ENCODE results near the gene FSD2. TPM values are rescaled to one million over a fixed set of nuclear protein-coding genes. Genes with fewer than 3 reads are reported as not detected.
A peak's percentile ranks its signal among the peaks of the same experiment; 100 is the strongest.

Gene FSD2
- total RNA-seq, 1 experiment from 2014 or later, result not detected

GRCh38 chr15:82808634-82809041 lies 2.8 kb upstream of the FSD2 start:
- Histone ChIP-seq H3K14ac (ENCODE audit: insufficient read depth, low read length) (no peak overlapping the region), H3K4me1 (ENCODE audit: insufficient read depth, low read length) (no peaks in the 10 kb centered on the region), H2BK20ac (ENCODE audit: low read depth, low read length, poor library complexity, severe bottlenecking) (no peak overlapping the region), H3T11ph (ENCODE audit: low read length) (no peak overlapping the region), H3K23ac (ENCODE audit: insufficient read length, low read depth, low read length) (no peak overlapping the region), H3K79me1 (ENCODE audit: insufficient read depth, low read depth, low read length, poor library complexity, severe bottlenecking) (no peaks in the 10 kb centered on the region), H3K4ac (ENCODE audit: low read depth, low read length) (no peak overlapping the region), H3K9ac (ENCODE audit: extremely low read depth, insufficient read length, low read length) (no peak overlapping the region), H3K56ac (ENCODE audit: insufficient read length, low read depth, low read length) (no peak overlapping the region), H3K27me3 (ENCODE audit: insufficient read depth, low read length) (no peaks in the 10 kb centered on the region), H3K4me2 (ENCODE audit: insufficient read depth, insufficient read length, low read length) (peak overlapping the region; percentile 53), H3K18ac (ENCODE audit: insufficient read length, low read depth, low read length) (no peak overlapping the region), H2BK15ac (ENCODE audit: low read depth, low read length) (no peak overlapping the region), H2BK120ac (ENCODE audit: low read depth, low read length, poor library complexity, severe bottlenecking) (no peak overlapping the region), H3K23me2 (ENCODE audit: insufficient read length, low read depth, low read length, poor library complexity, severe bottlenecking) (peaks cover 6% of the 10 kb centered on the region), H4K8ac (replicated peaks; ENCODE audit: insufficient read length, low read depth, low read length) (no peak overlapping the region), H3K79me2 (ENCODE audit: insufficient read depth, low read length) (no peaks in the 10 kb centered on the region), H2BK12ac (ENCODE audit: insufficient read length, low read depth, low read length) (no peak overlapping the region), H3K9me3 (ENCODE audit: control insufficient read depth, low read depth, low read length) (no peaks in the 10 kb centered on the region), H4K20me1 (ENCODE audit: control insufficient read depth, insufficient read depth, insufficient read length) (no peaks in the 10 kb centered on the region), H2AK5ac (ENCODE audit: insufficient read length, low read length) (no peak overlapping the region), H3K27ac (ENCODE audit: insufficient read length, low read depth, low read length) (no peak overlapping the region), H2AFZ (ENCODE audit: low read length) (no peak overlapping the region), H4K5ac (ENCODE audit: insufficient read length, low read depth, low read length) (no peak overlapping the region), H4K91ac (ENCODE audit: insufficient read length, low read depth, low read length) (no peak overlapping the region), H2BK5ac (ENCODE audit: insufficient read length, low read length) (no peak overlapping the region)
- WGBS (ENCODE audit: extremely low coverage, insufficient read length, low lambda C conversion rate), result no CpG with 5 or more reads among the region's 9 CpGs
- no peak for TF ChIP-seq CTCF (conservative IDR thresholded peaks at IDR 0.05)
- Mint-ChIP-seq H3K27ac (no peak overlapping the region), H3K27me3 (ENCODE audit: low read depth) (peaks cover 7% of the 10 kb centered on the region), H3K9me3 (no peaks in the 10 kb centered on the region), H3K4me1 (peaks cover 10 to 20% of the 10 kb centered on the region in 2 experiments), H3K4me3 (peak overlapping the region in 1 of 2 experiments; percentile 81; a peak in 2 of 5 replicates), H3K36me3 (ENCODE audit: insufficient read depth in 1 of 3, low read depth in 3 of 3) (peaks cover 0 to 1% (median 0%) of the 10 kb centered on the region in 3 experiments; a peak in 2 of 7 replicates)
- DNase-seq, result no peak
